Muscle layer of duodenum (tissue), 2 donors: ENCODE measurements around the gene GOLGB1.

Experiments used
- H3K27ac ChIP-seq: one replicate; pipeline ENCODE4 v1.7.0; 2013; ENCODE audit warnings: mild to moderate bottlenecking, low read length
- H3K27me3 ChIP-seq: one replicate; pipeline ENCODE4 v1.7.0; 2013; ENCODE audit warnings: low read depth, mild to moderate bottlenecking, control low read depth, low read length
- H3K36me3 ChIP-seq, 2 donors: one replicate each; pipeline ENCODE4 v1.7.0; 2013; ENCODE audit warnings: low read length in 2 of 2, control low read depth in 1 of 2, mild to moderate bottlenecking in 1 of 2; ENCODE audit not compliant: insufficient read depth in 2 of 2, control insufficient read depth in 1 of 2
- H3K4me1 ChIP-seq, 2 donors: one replicate each; pipeline ENCODE4 v1.7.0; 2013; ENCODE audit warnings: low read length in 2 of 2, mild to moderate bottlenecking in 2 of 2, control low read depth in 1 of 2, moderate library complexity in 1 of 2; ENCODE audit not compliant: insufficient read depth in 2 of 2, control insufficient read depth in 1 of 2
- H3K4me3 ChIP-seq, 2 donors: one replicate each; pipeline ENCODE4 v1.7.0; 2013; ENCODE audit warnings: low read length in 2 of 2, low read depth in 1 of 2, mild to moderate bottlenecking in 1 of 2
- H3K9me3 ChIP-seq, 2 donors: one replicate each; pipeline ENCODE4 v1.7.0; 2013; ENCODE audit warnings: low read length in 2 of 2, control low read depth in 1 of 2, mild to moderate bottlenecking in 1 of 2; ENCODE audit not compliant: control insufficient read depth in 1 of 2
- donor health status: healthy.

The GOLGB1 gene

DNA sequence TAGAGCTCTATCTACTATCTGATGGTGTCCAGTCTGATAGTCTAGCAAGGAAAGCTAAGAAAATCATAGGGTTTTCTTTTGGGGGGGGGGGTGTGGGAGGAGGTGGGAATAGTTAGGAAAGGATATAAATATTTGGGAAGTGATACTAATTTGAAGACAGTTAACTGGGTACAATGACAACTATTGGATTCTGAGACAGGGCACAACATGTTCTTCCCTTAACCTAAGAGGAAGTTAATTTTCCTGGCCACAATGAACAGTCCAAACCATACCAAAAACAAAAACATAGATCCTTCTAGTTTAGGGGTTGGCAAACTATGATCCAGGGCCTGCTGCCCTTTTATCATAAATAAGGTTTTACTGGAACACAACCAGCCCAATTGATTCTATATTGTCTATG, 78.9 kb downstream of the GOLGB1 start:
- H3K9me3 ChIP-seq: no peaks in the 10 kb centered on the region
- no peak overlapping the region for H3K4me3 ChIP-seq
- H3K36me3 ChIP-seq: peaks cover 46 to 47% of the 10 kb centered on the region in 2 donors
- H3K4me1 ChIP-seq: peaks cover 0 to 4% of the 10 kb centered on the region in 2 donors
- no peaks in the 10 kb centered on the region for H3K27me3 ChIP-seq
- no peak overlapping the region for H3K27ac ChIP-seq

- no peak overlapping the region for H3K27ac ChIP-seq
Observed at GRCh38 chr3:121667333-121667732, 82.2 kb downstream of the GOLGB1 start.

DNA sequence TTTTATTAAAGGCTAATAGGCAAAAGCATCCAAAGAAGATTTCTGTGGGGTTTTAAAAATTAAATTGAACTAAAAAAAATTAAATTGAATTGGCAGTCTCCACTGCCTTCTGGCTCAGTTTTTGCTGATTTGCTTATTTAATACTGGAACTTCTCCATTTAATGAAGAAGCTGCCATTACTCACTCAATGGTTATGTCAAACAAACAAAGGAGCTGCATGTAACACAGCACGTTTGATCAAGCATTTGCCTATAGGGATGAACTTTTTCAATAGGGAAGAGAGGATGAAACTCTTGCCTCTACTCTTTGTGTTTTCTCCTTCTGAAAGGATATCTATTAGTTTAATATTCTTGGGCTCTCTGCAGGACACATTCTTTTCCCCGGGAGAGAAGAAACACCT, 84.1 kb downstream of the GOLGB1 start:
- Histone ChIP-seq H3K36me3 (peaks cover 59 to 64% of the 10 kb centered on the region in 2 donors), H3K27ac (no peak overlapping the region), H3K4me1 (peaks cover 0 to 6% of the 10 kb centered on the region in 2 donors), H3K27me3 (no peaks in the 10 kb centered on the region), H3K4me3 (no peak overlapping the region), H3K9me3 (no peaks in the 10 kb centered on the region)

More at GRCh38 chr3:121667333-121667732, 82.2 kb downstream of the GOLGB1 start:
- Histone ChIP-seq H3K27me3 (no peaks in the 10 kb centered on the region), H3K36me3 (peaks cover 64 to 66% of the 10 kb centered on the region in 2 donors), H3K9me3 (no peaks in the 10 kb centered on the region), H3K4me3 (no peak overlapping the region), H3K4me1 (peaks cover 0 to 6% of the 10 kb centered on the region in 2 donors)

GRCh38 chr3:121663171-121663847, 86.2 kb downstream of the GOLGB1 start:
- H3K4me1 ChIP-seq: peaks cover 0 to 13% of the 10 kb centered on the region in 2 donors
- no peaks in the 10 kb centered on the region for H3K27me3 ChIP-seq
- H3K36me3 ChIP-seq: peaks cover 52 to 53% of the 10 kb centered on the region in 2 donors
- H3K9me3 ChIP-seq: no peaks in the 10 kb centered on the region
- H3K4me3 ChIP-seq: no peak overlapping the region
- no peak overlapping the region for H3K27ac ChIP-seq

- H3K36me3 ChIP-seq: peaks cover 48% of the 10 kb centered on the region in 2 donors
- no peak overlapping the region for H3K4me3 ChIP-seq
- H3K4me1 ChIP-seq: peaks cover 0 to 13% of the 10 kb centered on the region in 2 donors
- H3K27ac ChIP-seq: no peak overlapping the region
- no peaks in the 10 kb centered on the region for H3K9me3 ChIP-seq
- no peaks in the 10 kb centered on the region for H3K27me3 ChIP-seq
Observed at GRCh38 chr3:121662742-121663141, 86.8 kb downstream of the GOLGB1 start.

DNA sequence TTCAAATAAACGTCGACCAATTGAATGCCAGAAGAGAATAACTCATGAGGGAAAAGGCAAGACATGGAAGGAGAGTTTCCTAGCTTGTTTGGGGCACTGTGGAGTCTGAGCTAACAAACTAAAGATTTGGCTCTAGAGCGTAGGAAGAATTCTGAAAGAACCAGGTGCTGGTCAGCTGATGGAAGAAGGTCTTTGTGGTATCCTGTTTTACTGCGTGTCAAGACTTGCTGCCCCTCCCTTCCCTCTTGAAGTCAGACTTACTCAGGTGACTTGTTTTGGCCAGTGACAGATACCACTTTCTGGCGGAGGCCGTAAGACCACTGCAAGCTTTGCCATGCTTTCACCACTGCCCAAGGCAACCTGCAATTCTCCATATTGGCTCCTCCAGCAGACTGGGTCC, 88.2 kb downstream of the GOLGB1 start:
- H3K4me1 ChIP-seq: peaks cover 0 to 13% of the 10 kb centered on the region in 2 donors
- no peaks in the 10 kb centered on the region for H3K9me3 ChIP-seq
- peak overlapping the region; percentile 80 for H3K27ac ChIP-seq
- no peak overlapping the region for H3K4me3 ChIP-seq
- H3K27me3 ChIP-seq: no peaks in the 10 kb centered on the region
- H3K36me3 ChIP-seq: peaks cover 35 to 40% of the 10 kb centered on the region in 2 donors

DNA sequence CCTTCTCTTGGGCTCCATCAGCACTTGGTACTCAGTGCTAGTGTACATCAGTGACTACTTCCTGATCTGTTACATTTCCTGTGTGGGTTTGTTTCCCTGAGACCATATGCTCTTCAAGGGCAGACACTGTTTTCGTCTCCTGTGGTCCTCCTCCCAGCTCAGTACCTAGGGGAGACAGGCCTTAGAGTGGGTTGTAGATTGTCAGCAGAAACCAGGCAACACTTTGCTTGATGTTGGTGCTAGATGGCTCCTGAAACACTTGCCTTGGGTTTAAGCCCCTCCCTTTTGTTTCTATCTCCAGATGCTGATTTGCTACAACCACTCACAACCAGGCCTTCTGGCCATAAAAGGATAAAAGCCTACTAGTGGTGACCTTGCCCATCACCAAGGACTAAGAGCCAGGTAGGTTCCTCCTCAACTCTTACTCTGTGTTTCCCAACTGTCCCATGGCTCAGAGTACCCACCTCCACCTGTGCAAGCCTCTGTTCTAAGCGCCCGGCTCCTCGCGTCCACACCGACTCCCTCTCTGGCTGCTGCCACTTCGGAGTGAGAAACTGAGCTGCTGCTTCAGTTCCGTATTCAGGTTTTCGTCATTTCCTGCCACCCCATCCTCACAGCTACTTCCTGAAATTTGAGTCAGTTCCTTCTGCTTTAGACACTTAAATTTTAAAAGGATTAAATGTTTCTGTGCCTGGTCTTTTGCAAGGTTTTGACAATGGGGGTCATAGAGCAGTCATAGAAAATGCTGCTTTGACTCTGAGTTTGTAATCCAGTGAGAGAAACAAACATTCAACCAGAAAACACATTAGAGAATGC, 89.0 kb downstream of the GOLGB1 start, which contains the start of gene HCLS1:
Gene HCLS1 (minus strand): TSS at position 548 of the 816 bp plus-strand sequence. CDS start 2,556 bp downstream, outside the sequence.
- peak within 1 kb of the TSS; percentile 30 to 54 for H3K4me3 ChIP-seq
- peaks cover 27 to 35% of the 10 kb centered on the region in 2 donors for H3K36me3 ChIP-seq
- no peaks in the 10 kb centered on the region for H3K9me3 ChIP-seq
- no peaks in the 10 kb centered on the region for H3K27me3 ChIP-seq
- H3K4me1 ChIP-seq: peaks cover 0 to 8% of the 10 kb centered on the region in 2 donors
- H3K27ac ChIP-seq: peak within 1 kb of the TSS; percentile 80

GRCh38 chr3:121659586-121659985, 90.0 kb downstream of the GOLGB1 start:
- H3K27ac ChIP-seq: peak overlapping the region; percentile 80

DNA sequence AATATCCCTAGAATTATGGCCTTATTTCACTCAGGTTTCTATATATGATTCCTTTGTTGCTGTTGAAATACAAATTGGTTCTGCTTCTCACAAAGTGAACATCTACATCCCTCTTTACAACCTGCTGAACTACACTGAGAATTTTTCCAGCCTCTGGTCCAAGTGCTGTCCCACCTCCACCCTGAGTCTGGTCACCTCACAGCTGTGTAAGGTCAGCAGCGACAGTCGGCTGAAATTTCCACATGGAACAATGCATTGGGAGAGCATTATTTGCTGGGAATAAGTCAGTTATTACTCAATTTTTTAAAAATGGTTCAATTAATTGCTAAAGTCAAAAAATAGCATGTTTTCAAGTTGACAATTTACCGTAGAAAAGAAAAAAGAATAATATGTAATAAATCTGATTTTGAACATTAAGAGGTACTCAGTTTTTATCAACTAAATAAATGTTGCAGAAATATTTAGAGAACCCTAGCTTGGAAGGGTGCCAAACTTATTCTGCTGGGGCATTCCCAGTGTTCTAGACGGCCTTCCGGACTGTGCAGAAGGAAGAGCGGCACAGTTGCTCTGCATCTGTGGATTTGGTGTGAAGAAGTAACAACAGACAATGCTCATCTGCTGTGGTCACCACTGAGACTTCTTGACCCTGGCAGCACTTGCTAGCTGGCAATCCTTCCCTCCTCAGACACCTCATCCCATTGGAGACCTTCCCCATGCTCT, 90.7 kb downstream of the GOLGB1 start:
- peaks cover 11 to 21% of the 10 kb centered on the region in 2 donors for H3K36me3 ChIP-seq
- no peak overlapping the region for H3K27ac ChIP-seq
- H3K4me1 ChIP-seq: peaks cover 0 to 8% of the 10 kb centered on the region in 2 donors
- no peaks in the 10 kb centered on the region for H3K27me3 ChIP-seq
- peak overlapping the region in 1 of 2 donors; percentile 43 for H3K4me3 ChIP-seq
- no peaks in the 10 kb centered on the region for H3K9me3 ChIP-seq

More at GRCh38 chr3:121659586-121659985, 90.0 kb downstream of the GOLGB1 start:
- H3K27me3 ChIP-seq: no peaks in the 10 kb centered on the region
- peak overlapping the region; percentile 43 to 54 for H3K4me3 ChIP-seq
- peaks cover 19 to 27% of the 10 kb centered on the region in 2 donors for H3K36me3 ChIP-seq
- peaks cover 0 to 8% of the 10 kb centered on the region in 2 donors for H3K4me1 ChIP-seq
- no peaks in the 10 kb centered on the region for H3K9me3 ChIP-seq

- Histone ChIP-seq H3K4me3 (no peak overlapping the region), H3K27me3 (no peaks in the 10 kb centered on the region), H3K9me3 (no peaks in the 10 kb centered on the region), H3K4me1 (peaks cover 0 to 8% of the 10 kb centered on the region in 2 donors), H3K27ac (no peak overlapping the region), H3K36me3 (peaks cover 0 to 8% of the 10 kb centered on the region in 2 donors)
Observed at GRCh38 chr3:121654493-121655385, 94.8 kb downstream of the GOLGB1 start.
